Large intestine (tissue), 3 donors: ENCODE data around the gene CTSA. TPM values are rescaled to one million over a fixed set of nuclear protein-coding genes. Genes with fewer than 3 reads are reported as not detected.

Experiments used
- DNase-seq, 2 donors: peaks; one replicate each; pipeline versions ENCODE4 v3.0.0 to v3.0.0-alpha.2; 2013
- H3K27ac ChIP-seq: one replicate; pipeline ENCODE4 v1.5.1; 2013; ENCODE audit warnings: low read length
- H3K27me3 ChIP-seq: 2 replicates; pipeline ENCODE4 v1.6.1; 2013; ENCODE audit warnings: low read length; ENCODE audit not compliant: control insufficient read depth, insufficient read depth
- H3K36me3 ChIP-seq: 2 replicates; pipeline ENCODE4 v1.6.1; 2013; ENCODE audit warnings: low read length; ENCODE audit not compliant: control insufficient read depth, insufficient read depth
- H3K4me1 ChIP-seq: one replicate; pipeline ENCODE4 v1.6.1; 2013; ENCODE audit warnings: low read length; ENCODE audit not compliant: control insufficient read depth, insufficient read depth
- H3K4me3 ChIP-seq: one replicate; pipeline ENCODE4 v1.5.1; 2013; ENCODE audit warnings: low read length
- H3K9me3 ChIP-seq: one replicate; pipeline ENCODE4 v1.6.1; 2013; ENCODE audit warnings: mild to moderate bottlenecking, low read depth, low read length, moderate library complexity; ENCODE audit not compliant: control insufficient read depth
- WGBS: methylation state at CpG from one replicate; pipeline ENCODE4 v1.1.5; 2013; ENCODE audit warnings: low lambda C conversion rate; ENCODE audit not compliant: insufficient coverage; 5-methylcytosine and 5-hydroxymethylcytosine counted together
- polyA plus RNA-seq: library from polyadenylated mRNA; unstranded; fragments of 120-200 nt; gene quantifications from one replicate; pipeline ENCODE4 v1.2.1, GENCODE V29; 2013

CTSA gene
- polyA plus RNA-seq, 1 donor: 851 TPM

DNA sequence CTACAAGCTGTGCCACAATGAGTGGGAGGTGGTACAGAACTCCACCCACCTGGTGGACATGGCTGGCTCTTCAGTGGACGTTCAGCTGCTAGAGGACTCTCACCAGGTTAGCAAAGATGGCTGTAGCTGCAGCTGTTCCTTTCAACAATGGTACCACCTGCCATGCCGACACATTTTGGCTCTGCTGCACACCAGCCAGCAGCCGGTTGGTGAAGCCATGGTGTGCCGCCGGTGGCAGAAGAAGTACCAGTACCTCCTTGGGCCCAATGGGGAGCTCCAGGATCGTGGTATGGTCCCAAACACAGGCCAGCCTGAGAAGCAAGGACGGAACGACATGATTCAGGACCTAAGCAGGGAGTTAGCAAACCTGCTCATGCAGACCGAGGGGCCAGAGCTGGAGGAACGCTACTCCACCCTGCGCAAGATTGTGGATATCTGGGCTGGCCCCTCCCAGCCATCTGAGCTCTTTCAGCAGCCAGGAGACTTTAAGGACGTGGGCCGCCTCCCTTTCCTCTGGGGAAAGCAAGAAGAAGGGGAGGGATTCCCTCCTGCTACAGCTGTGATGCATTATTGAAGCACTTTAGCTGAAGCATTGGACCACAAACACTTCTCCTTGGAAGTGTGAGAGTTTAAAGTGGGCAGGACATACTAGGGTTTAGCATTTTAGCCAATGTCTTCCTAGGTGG is 12.9 kb upstream of the CTSA start:
- no CpG with 5 or more reads among the region's 13 CpGs for WGBS
- no peak for DNase-seq

DNA sequence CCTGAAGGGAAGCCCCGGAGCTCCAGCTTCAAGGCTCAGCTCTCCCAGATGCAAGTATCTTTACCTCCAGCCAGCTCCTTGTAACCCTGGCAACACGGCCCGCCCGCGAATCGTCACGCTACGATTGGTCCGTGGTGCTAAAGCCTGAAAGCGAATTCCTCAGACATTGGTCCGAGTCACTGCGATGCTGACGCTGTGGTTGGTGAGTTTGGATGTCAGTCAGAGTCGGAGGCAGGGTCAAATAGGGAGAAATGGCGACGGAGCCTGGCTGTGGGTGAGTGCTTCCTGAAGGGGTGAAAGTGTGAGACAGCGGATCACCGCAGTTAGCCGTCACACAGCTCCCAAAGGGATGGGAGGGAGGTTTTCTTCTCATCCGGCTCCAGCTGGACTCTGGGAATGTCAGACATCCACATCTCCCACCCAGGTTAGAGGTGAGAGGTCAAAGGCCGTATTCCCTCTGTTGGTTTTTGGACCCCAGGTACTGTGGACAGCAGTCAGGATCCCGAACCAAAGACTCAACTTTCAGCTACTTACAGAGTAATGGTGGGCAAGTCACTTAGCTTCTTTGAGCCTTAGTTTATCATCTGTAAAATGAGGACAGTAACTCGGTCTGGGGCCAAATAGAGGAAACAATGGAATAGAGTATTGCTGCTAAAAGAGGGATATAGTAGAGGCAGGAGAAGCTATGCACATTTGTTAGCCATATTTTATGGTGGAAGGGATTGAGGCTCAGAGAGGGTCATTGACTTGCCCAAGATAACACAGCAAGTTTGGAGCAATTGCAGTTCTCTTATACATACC is 9.9 kb upstream of the CTSA start, which contains the start of gene ZSWIM1:
Gene ZSWIM1 (plus strand): TSS at position 240 of the 801 bp plus-strand sequence. CDS start 1,366 bp downstream, outside the sequence.
- WGBS: no CpG with 5 or more reads among the region's 23 CpGs
- peak within 1 kb of the TSS; percentile 61 for H3K4me3 ChIP-seq
- H3K27me3 ChIP-seq: no peaks in the 10 kb centered on the region
- H3K36me3 ChIP-seq: peaks cover 44% of the 10 kb centered on the region
- no peaks in the 10 kb centered on the region for H3K9me3 ChIP-seq
- peak within 1 kb of the TSS; percentile 62 for H3K27ac ChIP-seq
- H3K4me1 ChIP-seq: peaks cover 16% of the 10 kb centered on the region
- peak; percentile 98 to 99 for DNase-seq

More for the DNA sequence above, 12.9 kb upstream of the CTSA start:
- Histone ChIP-seq H3K27ac (no peak overlapping the region), H3K36me3 (peaks cover 34% of the 10 kb centered on the region), H3K9me3 (no peaks in the 10 kb centered on the region), H3K27me3 (no peaks in the 10 kb centered on the region), H3K4me3 (no peak overlapping the region), H3K4me1 (peaks cover 6% of the 10 kb centered on the region)

DNA sequence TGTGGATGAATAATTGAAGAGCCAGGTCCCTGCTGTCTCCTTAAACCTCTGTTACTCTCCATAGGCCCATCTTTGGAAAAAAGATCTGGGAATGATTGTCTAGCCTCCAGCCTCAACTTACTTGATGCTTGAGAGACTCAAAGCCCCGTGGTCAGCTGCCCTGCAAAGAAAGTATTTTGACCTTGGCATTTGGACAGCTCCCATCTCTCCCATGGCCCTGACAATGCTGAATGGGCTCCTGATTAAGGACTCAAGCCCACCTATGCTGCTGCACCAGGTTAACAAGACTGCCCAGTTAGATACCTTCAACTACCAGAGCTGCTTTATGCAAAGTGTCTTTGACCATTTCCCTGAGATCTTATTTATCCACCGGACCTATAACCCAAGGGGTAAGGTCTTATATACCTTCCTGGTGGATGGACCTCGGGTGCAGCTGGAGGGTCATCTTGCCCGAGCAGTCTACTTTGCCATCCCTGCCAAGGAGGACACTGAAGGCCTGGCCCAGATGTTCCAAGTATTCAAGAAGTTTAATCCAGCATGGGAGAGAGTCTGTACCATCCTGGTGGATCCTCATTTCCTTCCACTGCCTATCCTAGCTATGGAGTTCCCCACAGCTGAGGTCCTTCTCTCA is 8.6 kb upstream of the CTSA start:
- no CpG with 5 or more reads among the region's 4 CpGs for WGBS
- DNase-seq: no peak

DNA sequence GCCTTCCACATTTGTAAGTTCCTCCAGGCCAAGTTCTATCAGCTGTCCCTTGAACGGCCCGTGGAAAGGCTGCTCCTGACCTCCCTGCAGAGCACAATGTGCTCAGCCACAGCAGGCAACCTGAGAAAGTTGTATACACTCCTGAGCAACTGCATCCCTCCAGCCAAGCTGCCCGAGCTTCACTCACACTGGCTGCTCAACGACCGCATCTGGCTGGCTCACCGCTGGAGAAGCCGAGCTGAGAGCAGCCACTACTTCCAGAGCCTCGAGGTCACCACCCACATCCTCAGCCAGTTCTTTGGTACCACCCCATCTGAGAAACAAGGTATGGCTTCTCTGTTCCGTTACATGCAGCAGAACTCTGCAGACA is 8.1 kb upstream of the CTSA start:
- Histone ChIP-seq H3K9me3 (no peaks in the 10 kb centered on the region), H3K27me3 (no peaks in the 10 kb centered on the region), H3K4me3 (no peak overlapping the region), H3K27ac (no peak overlapping the region), H3K36me3 (peaks cover 43% of the 10 kb centered on the region), H3K4me1 (peaks cover 16% of the 10 kb centered on the region)
- no peak for DNase-seq
- WGBS: no CpG with 5 or more reads among the region's 9 CpGs

More for the DNA sequence above, 8.6 kb upstream of the CTSA start:
- Histone ChIP-seq H3K9me3 (no peaks in the 10 kb centered on the region), H3K4me1 (peaks cover 16% of the 10 kb centered on the region), H3K27ac (no peak overlapping the region), H3K4me3 (no peak overlapping the region), H3K27me3 (no peaks in the 10 kb centered on the region), H3K36me3 (peaks cover 45% of the 10 kb centered on the region)

GRCh38 chr20:45886590-45887345 is 4.4 kb upstream of the CTSA start:
- Histone ChIP-seq H3K4me3 (no peak overlapping the region), H3K27ac (no peak overlapping the region), H3K36me3 (peaks cover 39% of the 10 kb centered on the region), H3K4me1 (peaks cover 12% of the 10 kb centered on the region), H3K9me3 (no peaks in the 10 kb centered on the region), H3K27me3 (no peaks in the 10 kb centered on the region)
- no peak for DNase-seq
- no CpG with 5 or more reads among the region's 19 CpGs for WGBS

DNA sequence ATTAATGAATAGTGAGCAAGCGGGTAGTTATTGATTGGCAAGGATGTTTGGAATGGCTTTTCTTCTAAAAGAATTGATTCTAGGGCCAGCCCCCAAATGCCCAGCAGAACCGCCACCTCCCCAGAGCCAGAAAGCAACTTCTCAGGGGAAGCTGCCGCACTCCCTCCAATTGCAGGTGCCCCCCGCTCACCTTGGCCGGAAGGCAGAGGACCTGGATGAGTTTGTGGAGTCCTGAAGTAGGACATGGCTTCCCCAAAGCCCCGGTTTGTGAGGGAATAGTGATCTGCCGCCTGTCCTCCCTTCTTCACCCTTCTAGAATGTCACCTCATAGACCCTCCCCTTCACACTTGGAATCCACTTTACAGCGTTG is 3.8 kb upstream of the CTSA start, which contains the start of gene SPATA25:
Gene SPATA25 (minus strand): TSS at position 277 of the 370 bp plus-strand sequence. CDS start 32 bp downstream, at position 245.
- Histone ChIP-seq H3K4me1 (peaks cover 10% of the 10 kb centered on the region), H3K4me3 (peak within 1 kb of the TSS; percentile 92), H3K36me3 (peaks cover 41% of the 10 kb centered on the region), H3K9me3 (no peaks in the 10 kb centered on the region), H3K27ac (no peak within 1 kb of the TSS), H3K27me3 (no peaks in the 10 kb centered on the region)
- no peak for DNase-seq
- no CpG with 5 or more reads among the region's 8 CpGs for WGBS

DNA sequence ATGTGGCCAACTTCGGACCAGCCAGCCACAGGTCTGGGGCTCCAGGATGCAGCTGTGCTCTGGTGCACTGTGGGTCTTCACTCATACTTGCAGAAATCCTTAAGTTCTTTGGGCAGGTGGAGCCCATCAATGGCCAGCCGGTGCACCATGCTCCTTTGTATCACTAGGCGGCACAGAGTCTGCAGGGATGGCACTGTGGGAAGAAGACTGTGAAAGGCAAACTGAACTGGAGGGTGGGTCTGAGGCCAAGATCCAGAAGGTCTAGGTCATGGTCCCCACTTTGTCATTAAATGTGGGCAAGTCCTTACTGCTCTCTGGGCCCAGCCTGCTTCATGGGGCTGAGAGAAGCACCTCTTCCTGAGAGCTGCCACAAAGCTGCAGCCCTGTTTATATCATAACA is 2.5 kb upstream of the CTSA start:
- no peaks in the 10 kb centered on the region for H3K27me3 ChIP-seq
- H3K4me1 ChIP-seq: peaks cover 19% of the 10 kb centered on the region
- peak overlapping the region; percentile 92 for H3K4me3 ChIP-seq
- no peak overlapping the region for H3K27ac ChIP-seq
- H3K9me3 ChIP-seq: no peaks in the 10 kb centered on the region
- H3K36me3 ChIP-seq: peaks cover 41% of the 10 kb centered on the region
- no CpG with 5 or more reads among the region's 3 CpGs for WGBS
- DNase-seq: no peak

- peak overlapping the region; percentile 96 for H3K27ac ChIP-seq
- H3K36me3 ChIP-seq: peaks cover 52% of the 10 kb centered on the region
- no CpG with 5 or more reads among the region's 79 CpGs for WGBS
Measured at GRCh38 chr20:45890077-45890984, 804 bp upstream of the CTSA start.

GRCh38 chr20:45892049-45892825 is 1.1 kb downstream of the CTSA start:
- Histone ChIP-seq H3K4me1 (peaks cover 18% of the 10 kb centered on the region), H3K9me3 (no peaks in the 10 kb centered on the region), H3K27ac (peak overlapping the region; percentile 96), H3K27me3 (no peaks in the 10 kb centered on the region), H3K36me3 (peaks cover 60% of the 10 kb centered on the region), H3K4me3 (peak overlapping the region; percentile 92)
- DNase-seq: peak in 1 of 2 donors; percentile 50
- 90% methylated on average over 2 of the region's 9 CpGs for WGBS

More at GRCh38 chr20:45890077-45890984, 804 bp upstream of the CTSA start:
- H3K27me3 ChIP-seq: no peaks in the 10 kb centered on the region
- DNase-seq: peak; percentile 73 to 85
- H3K9me3 ChIP-seq: no peaks in the 10 kb centered on the region
- peak overlapping the region; percentile 92 for H3K4me3 ChIP-seq
- H3K4me1 ChIP-seq: peaks cover 22% of the 10 kb centered on the region
